ENCODE data around the gene STMND1.

GRCh38 chr6:17102258-17102870, 514 bp downstream of the STMND1 start:
- TF ChIP-seq CTCF (IDR thresholded peaks at IDR 0.05; ENCODE audit: poor library complexity, severe bottlenecking) = peak; percentile 25
- no peak for TF ChIP-seq RAD21 (conservative IDR thresholded peaks at IDR 0.05)
- no peak for TF ChIP-seq MXI1 (conservative IDR thresholded peaks at IDR 0.05; ENCODE audit: poor library complexity, severe bottlenecking)
- TF ChIP-seq POLR2AphosphoS5 (IDR thresholded peaks at IDR 0.05) = no peak
- TF ChIP-seq EZH2 (IDR thresholded peaks at IDR 0.05; ENCODE audit: borderline replicate concordance, insufficient read depth, low read length, poor library complexity, severe bottlenecking) = no peak
- TF ChIP-seq TAF1 (IDR thresholded peaks at IDR 0.05; ENCODE audit: low read depth) = no peak

Data from neural cell (in vitro differentiated cells).